Measurements from ENCODE around the gene FOXD4L6. TPM values are rescaled to one million over a fixed set of nuclear protein-coding genes. Genes with fewer than 3 reads are reported as not detected.
"Not testable (repeated sequence)": the region's sequence is repeated elsewhere in the genome, so short reads cannot be mapped to it uniquely, and the experiment has no call there.

The FOXD4L6 gene
- polyA plus RNA-seq, 2 of the 4 experiments (the other 2 are of a cell fraction), result 0.08 TPM; not detected in 1

- POLR2A ChIA-PET; H3K9me3 ChIP-seq; H3K4me3 ChIP-seq; H3K4me2 ChIP-seq; H3K27ac ChIP-seq; CTCF ChIA-PET; DNase-seq (ENCODE audit: low read depth in 1 of 2, low spot score in 1 of 2); H3K4me1 ChIP-seq; FAIRE-seq: not testable (repeated sequence)
- peak; percentile 40 to 41; a peak in 2 of 6 replicates for ATAC-seq
- no CpG with 5 or more reads among the region's 5 CpGs for WGBS (ENCODE audit: missing lambda C conversion rate)
Observed at GRCh38 chr9:41119719-41120118, 8.8 kb downstream of the FOXD4L6 start.

- H3K4me2 ChIP-seq; POLR2A ChIA-PET; H3K4me1 ChIP-seq; H3K9me3 ChIP-seq; CTCF ChIA-PET; FAIRE-seq; DNase-seq (ENCODE audit: low read depth in 1 of 2, low spot score in 1 of 2); H3K4me3 ChIP-seq; H3K27ac ChIP-seq: not testable (repeated sequence)
- 20% methylated on average over 7 of the region's 7 CpGs for WGBS (ENCODE audit: missing lambda C conversion rate)
- ATAC-seq, result peak; percentile 48 to 70; a peak in 5 of 6 replicates
Observed at GRCh38 chr9:41119311-41119710, 9.2 kb downstream of the FOXD4L6 start.

GRCh38 chr9:41113348-41113747 lies 15.1 kb downstream of the FOXD4L6 start:
- H3K27ac ChIP-seq; ATAC-seq; FAIRE-seq; DNase-seq (ENCODE audit: low read depth in 1 of 2, low spot score in 1 of 2); H3K4me1 ChIP-seq; POLR2A ChIA-PET; H3K4me3 ChIP-seq; H3K4me2 ChIP-seq; H3K9me3 ChIP-seq; CTCF ChIA-PET: not testable (repeated sequence)
- no CpG with 5 or more reads among the region's 14 CpGs for WGBS (ENCODE audit: missing lambda C conversion rate)

GRCh38 chr9:41111414-41111813 lies 17.1 kb downstream of the FOXD4L6 start:
- POLR2A ChIA-PET; H3K27ac ChIP-seq; CTCF ChIA-PET; H3K4me2 ChIP-seq; H3K4me1 ChIP-seq; DNase-seq (ENCODE audit: low read depth in 1 of 2, low spot score in 1 of 2); H3K9me3 ChIP-seq; FAIRE-seq; ATAC-seq; H3K4me3 ChIP-seq: not testable (repeated sequence)
- WGBS (ENCODE audit: missing lambda C conversion rate), result 71% methylated on average over 12 of the region's 12 CpGs

DNA sequence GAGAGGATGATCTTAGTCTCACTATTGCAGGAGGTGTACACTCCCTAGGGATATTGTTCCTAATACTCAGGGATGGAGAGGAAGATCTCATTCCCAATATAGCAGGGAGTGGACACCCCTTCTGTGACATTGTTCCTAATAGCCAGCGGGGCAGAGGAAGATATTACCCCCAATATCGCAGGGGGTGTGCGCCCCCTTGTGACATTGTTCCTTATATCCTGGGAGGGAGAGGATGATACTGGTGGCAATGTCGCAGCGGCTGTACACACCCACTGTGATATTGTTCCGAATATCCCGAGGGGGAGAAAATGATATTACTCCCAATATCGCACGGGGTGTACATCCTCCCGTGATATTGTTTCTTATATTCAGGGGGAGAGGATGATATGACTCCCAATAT lies 17.6 kb downstream of the FOXD4L6 start:
- peak in 1 of 2 experiments; percentile 11 for DNase-seq (ENCODE audit: low read depth in 1 of 2, low spot score in 1 of 2)
- 51% methylated on average over 10 of the region's 10 CpGs for WGBS (ENCODE audit: missing lambda C conversion rate)
- CTCF ChIA-PET, H3K9me3 ChIP-seq, POLR2A ChIA-PET, H3K4me1 ChIP-seq, H3K27ac ChIP-seq, H3K4me2 ChIP-seq, ATAC-seq, FAIRE-seq, H3K4me3 ChIP-seq: not testable (repeated sequence)
- TF ChIP-seq RAD21 (conservative IDR thresholded peaks at IDR 0.05 in 1 of 2, IDR thresholded peaks at IDR 0.05 in 1 of 2), result peak in 1 of 2 experiments; percentile 33; a peak in 2 of 5 replicates

DNA sequence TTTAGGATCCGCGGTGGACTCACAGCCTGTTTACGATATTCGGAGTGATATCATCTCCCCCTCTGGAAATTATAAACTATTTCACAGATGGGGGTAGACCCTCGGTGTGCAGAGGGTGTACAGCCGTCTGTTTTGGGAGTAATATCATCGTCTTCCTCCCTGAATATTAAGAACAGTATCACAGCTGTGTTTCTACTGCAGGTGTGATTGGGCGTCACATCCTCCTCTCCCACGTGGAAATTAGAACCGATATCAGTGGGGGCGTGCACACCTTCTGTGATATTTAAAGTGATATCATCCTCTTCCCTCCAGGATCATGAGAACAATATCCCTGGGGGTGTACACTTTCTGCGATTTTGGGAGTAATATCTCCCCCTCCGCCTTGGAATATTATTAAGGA lies 19.2 kb downstream of the FOXD4L6 start:
- WGBS (ENCODE audit: missing lambda C conversion rate), result 22% methylated on average over 6 of the region's 13 CpGs
- H3K27ac ChIP-seq; H3K4me2 ChIP-seq; POLR2A ChIA-PET; H3K4me3 ChIP-seq; H3K4me1 ChIP-seq; FAIRE-seq; H3K9me3 ChIP-seq; CTCF ChIA-PET; DNase-seq (ENCODE audit: low read depth in 1 of 2, low spot score in 1 of 2): not testable (repeated sequence)
- ATAC-seq, result peak; percentile 47; a peak in 5 of 6 replicates

GRCh38 chr9:41108816-41109215 lies 19.7 kb downstream of the FOXD4L6 start:
- H3K4me3 ChIP-seq; H3K27ac ChIP-seq; H3K4me1 ChIP-seq; DNase-seq (ENCODE audit: low read depth in 1 of 2, low spot score in 1 of 2); POLR2A ChIA-PET; ATAC-seq; FAIRE-seq; CTCF ChIA-PET; H3K9me3 ChIP-seq: not testable (repeated sequence)
- WGBS (ENCODE audit: missing lambda C conversion rate), result no CpG with 5 or more reads among the region's 22 CpGs
- H3K4me2 ChIP-seq, result peak overlapping the region; percentile 32; the same call in 1 of the 3 replicates

GRCh38 chr9:41106472-41107116 lies 21.9 kb downstream of the FOXD4L6 start:
- ATAC-seq, result peak in 1 of 2 experiments; percentile 18; a peak in 2 of 6 replicates
- CTCF ChIA-PET; DNase-seq (ENCODE audit: low read depth in 1 of 2, low spot score in 1 of 2); H3K9me3 ChIP-seq; H3K4me1 ChIP-seq; H3K27ac ChIP-seq; H3K4me3 ChIP-seq; POLR2A ChIA-PET; FAIRE-seq: not testable (repeated sequence)
- 28% methylated on average over 5 of the region's 34 CpGs for WGBS (ENCODE audit: missing lambda C conversion rate)
- H3K4me2 ChIP-seq, result peak overlapping the region; percentile 47; the same call in 2 of the 3 replicates

GRCh38 chr9:41105557-41106253 lies 22.8 kb downstream of the FOXD4L6 start:
- H3K27ac ChIP-seq; H3K4me1 ChIP-seq; ATAC-seq; DNase-seq (ENCODE audit: low read depth in 1 of 2, low spot score in 1 of 2); H3K4me3 ChIP-seq; POLR2A ChIA-PET; FAIRE-seq; H3K4me2 ChIP-seq; H3K9me3 ChIP-seq; CTCF ChIA-PET: not testable (repeated sequence)
- 56% methylated on average over 10 of the region's 13 CpGs for WGBS (ENCODE audit: missing lambda C conversion rate)

- DNase-seq (ENCODE audit: low read depth in 1 of 2, low spot score in 1 of 2); H3K27ac ChIP-seq; ATAC-seq; H3K4me3 ChIP-seq; FAIRE-seq; POLR2A ChIA-PET; CTCF ChIA-PET; H3K4me1 ChIP-seq; H3K9me3 ChIP-seq: not testable (repeated sequence)
- peak overlapping the region; percentile 52 for H3K4me2 ChIP-seq
- WGBS (ENCODE audit: missing lambda C conversion rate), result 16% methylated on average over 6 of the region's 19 CpGs
Observed at GRCh38 chr9:41104542-41104941, 23.9 kb downstream of the FOXD4L6 start.

- FAIRE-seq; POLR2A ChIA-PET; H3K4me1 ChIP-seq; CTCF ChIA-PET; H3K9me3 ChIP-seq; DNase-seq (ENCODE audit: low read depth in 1 of 2, low spot score in 1 of 2); H3K4me2 ChIP-seq; H3K4me3 ChIP-seq; H3K27ac ChIP-seq; ATAC-seq: not testable (repeated sequence)
- 51% methylated on average over 7 of the region's 7 CpGs for WGBS (ENCODE audit: missing lambda C conversion rate)
Observed at GRCh38 chr9:41100508-41100907, 28.0 kb downstream of the FOXD4L6 start.

Measured in A549 (cell line).